Renal cortical epithelial cell (primary cell): Measurements from ENCODE around the gene NDUFA7. TPM values are rescaled to one million over a fixed set of nuclear protein-coding genes. Genes with fewer than 3 reads are reported as not detected.
"Not testable (repeated sequence)": the region's sequence is repeated elsewhere in the genome, so short reads cannot be mapped to it uniquely, and the experiment has no call there.

Experiments used
- DNase-seq: peaks from one replicate; pipeline ENCODE4 v3.0.0-alpha.2; 2011; ENCODE audit warnings: low read depth
- total RNA-seq: library from RNA; depleted of rRNA; stranded (reverse); fragments of >200 nt; gene quantifications from 2 replicates; pipeline ENCODE4 v1.2.3, GENCODE V29; 2014

Gene NDUFA7
- total RNA-seq, result 7.2 and 21.5 TPM in 2 replicates

GRCh38 chr19:8321067-8321985, at the start of gene NDUFA7, which contains the start of gene RPS28:
Gene NDUFA7 (minus strand): TSS chr19:8321375. CDS start chr19:8321358, 17 bp downstream.
Gene RPS28 (plus strand): TSS chr19:8321496. CDS start chr19:8321531, 35 bp downstream.
- DNase-seq, result peak; percentile 80

GRCh38 chr19:8370176-8371010, 49.2 kb upstream of the NDUFA7 start:
- DNase-seq, result no peak

- peak; percentile 90 for DNase-seq
Measured at GRCh38 chr19:8367327-8368001, 46.3 kb upstream of the NDUFA7 start.

GRCh38 chr19:8366961-8367326, 45.8 kb upstream of the NDUFA7 start:
- DNase-seq, result no peak

GRCh38 chr19:8366121-8366581, 45.0 kb upstream of the NDUFA7 start:
- DNase-seq, result no peak

GRCh38 chr19:8363803-8364771, 42.9 kb upstream of the NDUFA7 start, which contains the start of gene ANGPTL4:
Gene ANGPTL4 (plus strand): TSS chr19:8364155. CDS start chr19:8364322, 167 bp downstream.
- peak; percentile 25 for DNase-seq

- peak; percentile 98 for DNase-seq
Measured at GRCh38 chr19:8361921-8362793, 41.0 kb upstream of the NDUFA7 start.

- no peak for DNase-seq
Measured at GRCh38 chr19:8360196-8360595, 39.0 kb upstream of the NDUFA7 start.

- no peak for DNase-seq
Measured at GRCh38 chr19:8358948-8359347, 37.8 kb upstream of the NDUFA7 start.

- no peak for DNase-seq
Measured at GRCh38 chr19:8357007-8357521, 35.9 kb upstream of the NDUFA7 start.

- peak; percentile 97 for DNase-seq
Measured at GRCh38 chr19:8355631-8356402, 34.6 kb upstream of the NDUFA7 start.

- not testable (repeated sequence) for DNase-seq
Measured at GRCh38 chr19:8352845-8353244, 31.7 kb upstream of the NDUFA7 start.

GRCh38 chr19:8352134-8352827, 31.1 kb upstream of the NDUFA7 start:
- DNase-seq, result peak; percentile 24

- DNase-seq, result not testable (repeated sequence)
Measured at GRCh38 chr19:8349629-8350372, 28.6 kb upstream of the NDUFA7 start.

GRCh38 chr19:8343483-8343844, 22.3 kb upstream of the NDUFA7 start:
- DNase-seq, result no peak

- DNase-seq, result peak; percentile 84
Measured at GRCh38 chr19:8342684-8343482, 21.7 kb upstream of the NDUFA7 start, which contains the start of gene KANK3. Gene KANK3 (minus strand): TSS chr19:8343262. CDS start chr19:8337828, 5,434 bp downstream.
